ENCODE results near the gene FOXI3. TPM values are rescaled to one million over a fixed set of nuclear protein-coding genes. Genes with fewer than 3 reads are reported as not detected.

Gene FOXI3
- not detected for total RNA-seq

DNA sequence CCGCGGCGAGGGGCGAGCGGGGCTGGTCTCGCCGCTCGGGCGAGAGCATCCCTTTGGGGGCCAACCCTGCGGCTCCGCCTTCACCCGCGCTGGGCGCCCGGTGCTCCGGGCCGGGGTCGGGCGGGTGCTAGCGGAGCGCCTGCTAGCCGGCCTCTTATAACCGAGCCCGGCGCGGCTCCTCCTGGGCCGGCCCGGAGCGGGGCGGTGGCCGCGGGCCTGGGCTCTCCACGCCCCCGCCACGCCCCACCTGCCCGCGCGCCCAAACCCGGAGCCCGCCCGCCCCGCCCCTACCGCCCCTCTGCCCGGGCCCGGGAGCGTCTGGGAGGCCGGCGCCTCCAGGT, at the start of gene FOXI3:
TSS of gene FOXI3 (minus strand) at position 129 of the 341 bp plus-strand sequence. CDS start 158 bp downstream, outside the sequence.
- Mint-ChIP-seq H3K4me1 (ENCODE audit: low read depth) (peaks cover 13% of the 10 kb centered on the region), H3K9me3 (no peaks in the 10 kb centered on the region), H3K27me3 (ENCODE audit: low read depth) (peaks cover 50% of the 10 kb centered on the region), H3K4me3 (peak within 1 kb of the TSS; percentile 81 to 83), H3K27ac (no peak within 1 kb of the TSS), H3K36me3 (ENCODE audit: insufficient read depth in 2 of 2) (no peaks in the 10 kb centered on the region)
- DNase-seq, result peak; percentile 12 to 25
- peak; percentile 64 to 69 for ATAC-seq (replicated peaks in 1 of 2)

DNA sequence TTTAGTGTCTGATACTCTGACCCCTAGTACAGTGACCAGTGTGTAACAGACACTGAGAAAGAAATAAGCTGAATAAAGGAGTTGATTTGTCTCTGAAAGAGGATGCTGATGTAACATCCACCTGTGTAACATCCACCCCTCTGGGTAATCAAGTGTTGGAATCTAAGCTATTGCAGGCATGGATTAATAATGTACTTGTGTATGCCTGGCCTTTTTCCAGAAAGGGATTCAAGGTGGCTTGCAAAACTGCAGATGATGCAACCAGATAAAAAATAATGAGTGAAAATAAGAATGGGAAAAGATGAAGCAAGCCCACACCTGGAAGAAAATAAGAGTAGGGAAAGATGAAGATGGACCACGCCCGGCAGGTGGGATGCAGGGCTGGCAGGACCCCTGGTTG, 48.2 kb upstream of the FOXI3 start:
- ATAC-seq (replicated peaks in 1 of 2) (no peak), DNase-seq (no peak)
- H3K9me3 Mint-ChIP-seq, result peaks cover 0 to 4% of the 10 kb centered on the region in 2 donors
- H3K27me3 Mint-ChIP-seq (ENCODE audit: low read depth), result peaks cover 13% of the 10 kb centered on the region
- H3K4me3 Mint-ChIP-seq, result no peak overlapping the region
- no peaks in the 10 kb centered on the region for H3K4me1 Mint-ChIP-seq (ENCODE audit: low read depth)
- H3K27ac Mint-ChIP-seq, result no peak overlapping the region
- no peaks in the 10 kb centered on the region for H3K36me3 Mint-ChIP-seq (ENCODE audit: insufficient read depth in 2 of 2)

DNA sequence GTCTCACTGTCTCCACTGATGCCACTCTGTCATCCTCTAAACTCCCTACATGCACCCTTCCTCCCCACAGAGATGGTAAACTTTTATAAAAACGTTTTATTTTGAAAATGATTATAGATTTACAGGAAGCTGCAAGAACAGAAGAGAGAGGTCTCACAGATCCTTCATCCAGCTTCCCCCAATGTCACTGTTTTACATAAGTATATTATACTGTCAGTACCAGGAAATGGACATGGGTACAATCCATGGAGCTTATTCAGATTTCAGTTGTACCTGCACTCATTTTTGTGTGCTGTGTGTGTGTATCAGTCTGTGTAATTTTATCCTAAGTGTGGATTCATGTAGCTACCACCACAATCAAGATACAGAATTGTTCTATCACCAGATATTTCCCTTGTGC, 46.7 kb upstream of the FOXI3 start:
- no peak overlapping the region for H3K27ac Mint-ChIP-seq
- H3K9me3 Mint-ChIP-seq, result peaks cover 0 to 4% of the 10 kb centered on the region in 2 donors
- H3K27me3 Mint-ChIP-seq (ENCODE audit: low read depth), result peaks cover 13% of the 10 kb centered on the region
- DNase-seq, result no peak
- ATAC-seq (replicated peaks in 1 of 2), result no peak
- no peaks in the 10 kb centered on the region for H3K4me1 Mint-ChIP-seq (ENCODE audit: low read depth)
- H3K36me3 Mint-ChIP-seq (ENCODE audit: insufficient read depth in 2 of 2), result no peaks in the 10 kb centered on the region
- H3K4me3 Mint-ChIP-seq, result no peak overlapping the region

DNA sequence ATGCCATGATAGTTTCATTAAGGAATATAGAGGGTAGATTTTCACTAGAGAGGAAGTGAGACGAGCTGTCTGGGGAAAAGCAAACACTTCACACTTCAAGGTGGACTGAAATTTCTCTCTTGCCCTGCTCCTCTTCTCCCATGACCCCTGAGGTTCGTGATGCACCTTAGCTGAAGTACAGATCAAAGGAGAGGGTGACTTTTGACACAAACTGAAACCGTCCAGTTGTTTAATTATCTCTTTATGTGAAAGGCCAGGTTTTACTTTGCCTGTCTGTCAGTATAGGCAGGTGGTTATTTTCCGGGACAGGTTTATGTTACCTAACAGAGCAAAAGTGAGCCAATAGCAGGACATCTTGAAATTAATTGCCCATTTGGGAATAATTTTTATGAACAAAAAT, 41.0 kb upstream of the FOXI3 start:
- no peaks in the 10 kb centered on the region for H3K4me1 Mint-ChIP-seq (ENCODE audit: low read depth)
- H3K36me3 Mint-ChIP-seq (ENCODE audit: insufficient read depth in 2 of 2), result no peaks in the 10 kb centered on the region
- no peak overlapping the region for H3K4me3 Mint-ChIP-seq
- DNase-seq (no peak), ATAC-seq (replicated peaks in 1 of 2) (no peak)
- H3K27me3 Mint-ChIP-seq (ENCODE audit: low read depth), result peaks cover 34% of the 10 kb centered on the region
- no peak overlapping the region for H3K27ac Mint-ChIP-seq
- H3K9me3 Mint-ChIP-seq, result no peaks in the 10 kb centered on the region

DNA sequence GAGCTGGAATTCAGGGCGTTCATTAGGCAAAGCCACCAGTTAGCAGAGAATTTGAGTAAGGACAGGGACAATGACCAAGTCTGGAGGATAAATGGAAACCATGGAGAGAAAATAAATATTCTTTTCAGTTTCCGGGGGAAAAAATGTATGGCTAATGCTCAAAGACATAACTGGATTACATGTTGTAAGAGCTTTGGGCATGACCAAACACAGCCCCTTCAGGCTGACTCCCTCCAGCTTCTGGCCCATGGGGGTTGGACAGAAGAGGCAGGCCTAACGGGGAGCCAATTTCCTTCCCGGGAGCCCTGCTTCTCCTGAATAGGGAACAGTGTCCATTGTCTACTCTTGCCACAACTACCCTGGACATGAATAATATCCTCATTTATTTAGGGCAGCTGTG, 39.5 kb upstream of the FOXI3 start:
- DNase-seq (no peak), ATAC-seq (replicated peaks in 1 of 2) (no peak)
- Mint-ChIP-seq H3K27ac (no peak overlapping the region), H3K4me3 (no peak overlapping the region), H3K27me3 (ENCODE audit: low read depth) (peaks cover 35% of the 10 kb centered on the region), H3K4me1 (ENCODE audit: low read depth) (no peaks in the 10 kb centered on the region), H3K36me3 (ENCODE audit: insufficient read depth in 2 of 2) (no peaks in the 10 kb centered on the region), H3K9me3 (no peaks in the 10 kb centered on the region)

DNA sequence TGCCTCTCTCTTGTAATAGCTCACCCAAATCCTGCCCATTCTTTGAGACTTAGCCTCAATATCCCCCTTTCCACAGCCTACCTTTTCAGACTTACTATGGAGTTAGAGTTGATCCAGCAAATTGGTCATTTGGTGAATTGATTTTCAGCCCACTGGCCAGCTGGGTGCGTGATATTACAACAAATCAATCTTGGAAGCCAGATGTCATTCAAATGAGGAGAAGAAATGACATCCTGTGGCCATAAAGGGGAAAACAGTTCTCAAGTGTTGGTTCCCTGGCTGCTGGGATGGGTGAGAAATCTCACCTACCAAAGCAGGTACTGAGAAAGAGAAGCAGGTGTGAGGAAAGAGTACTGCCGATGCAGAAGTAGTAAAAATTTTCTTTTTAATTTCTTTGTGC, 36.7 kb upstream of the FOXI3 start:
- Mint-ChIP-seq H3K27me3 (ENCODE audit: low read depth) (peaks cover 22% of the 10 kb centered on the region), H3K4me1 (ENCODE audit: low read depth) (no peaks in the 10 kb centered on the region), H3K27ac (no peak overlapping the region), H3K36me3 (ENCODE audit: insufficient read depth in 2 of 2) (no peaks in the 10 kb centered on the region), H3K9me3 (no peaks in the 10 kb centered on the region), H3K4me3 (no peak overlapping the region)
- ATAC-seq (replicated peaks in 1 of 2) (no peak), DNase-seq (no peak)

DNA sequence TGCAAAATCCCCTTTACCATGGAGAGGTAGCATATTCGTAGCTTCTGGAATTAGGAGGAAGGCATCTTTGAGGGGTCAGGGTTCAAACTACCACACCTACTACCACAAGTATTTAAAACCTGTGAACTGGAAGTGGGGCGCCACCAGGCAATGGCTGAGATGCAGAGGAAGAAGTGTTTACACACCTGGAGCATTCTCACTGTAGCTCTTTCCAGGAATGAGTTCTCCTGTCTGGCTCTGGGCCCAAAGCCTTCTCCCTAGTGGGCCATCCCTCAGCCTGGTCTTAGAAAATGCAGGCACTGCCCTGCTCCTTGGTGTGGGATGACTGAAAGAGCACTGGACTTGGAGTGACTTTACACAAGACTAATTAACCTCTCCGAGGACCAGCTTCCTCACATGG, 30.7 kb upstream of the FOXI3 start:
- no peaks in the 10 kb centered on the region for H3K9me3 Mint-ChIP-seq
- H3K27me3 Mint-ChIP-seq (ENCODE audit: low read depth), result no peaks in the 10 kb centered on the region
- no peak overlapping the region for H3K27ac Mint-ChIP-seq
- ATAC-seq (replicated peaks in 1 of 2) (no peak), DNase-seq (no peak)
- no peaks in the 10 kb centered on the region for H3K36me3 Mint-ChIP-seq (ENCODE audit: insufficient read depth in 2 of 2)
- no peak overlapping the region for H3K4me3 Mint-ChIP-seq
- H3K4me1 Mint-ChIP-seq (ENCODE audit: low read depth), result no peaks in the 10 kb centered on the region

DNA sequence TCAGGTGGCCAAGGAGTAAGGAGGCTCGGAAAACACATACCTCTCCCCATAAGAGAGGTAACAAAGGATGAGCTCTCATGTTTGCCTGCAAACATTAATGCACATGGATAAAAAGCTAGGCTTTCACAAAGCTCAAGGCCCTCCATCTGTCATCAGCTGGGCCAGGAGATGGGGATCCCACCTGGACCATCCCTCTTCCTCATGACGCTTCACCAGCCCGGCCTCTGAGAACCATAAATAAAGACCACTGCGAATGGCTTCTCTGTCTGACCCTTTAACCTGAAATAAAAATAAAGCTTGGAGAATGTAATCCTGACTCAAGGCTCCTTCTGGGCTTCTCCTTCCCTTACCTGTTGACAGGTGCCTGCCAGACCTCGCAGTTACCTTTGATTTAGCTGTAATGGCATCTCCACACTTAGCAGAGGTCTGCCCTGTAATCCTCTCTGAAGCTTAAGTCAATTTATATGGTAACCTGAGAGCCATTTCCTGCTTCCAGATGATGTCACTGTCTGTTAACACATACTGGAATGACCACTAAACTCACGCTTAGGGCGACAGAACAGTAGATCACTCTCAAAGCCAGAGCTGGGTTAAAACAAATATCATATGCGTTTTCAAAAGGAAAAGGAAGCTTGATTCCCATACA, 29.3 kb upstream of the FOXI3 start:
- no peaks in the 10 kb centered on the region for H3K9me3 Mint-ChIP-seq
- H3K36me3 Mint-ChIP-seq (ENCODE audit: insufficient read depth in 2 of 2), result no peaks in the 10 kb centered on the region
- H3K27me3 Mint-ChIP-seq (ENCODE audit: low read depth), result no peaks in the 10 kb centered on the region
- H3K27ac Mint-ChIP-seq, result no peak overlapping the region
- ATAC-seq (replicated peaks in 1 of 2), result no peak
- no peak overlapping the region for H3K4me3 Mint-ChIP-seq
- no peak for DNase-seq
- no peaks in the 10 kb centered on the region for H3K4me1 Mint-ChIP-seq (ENCODE audit: low read depth)

DNA sequence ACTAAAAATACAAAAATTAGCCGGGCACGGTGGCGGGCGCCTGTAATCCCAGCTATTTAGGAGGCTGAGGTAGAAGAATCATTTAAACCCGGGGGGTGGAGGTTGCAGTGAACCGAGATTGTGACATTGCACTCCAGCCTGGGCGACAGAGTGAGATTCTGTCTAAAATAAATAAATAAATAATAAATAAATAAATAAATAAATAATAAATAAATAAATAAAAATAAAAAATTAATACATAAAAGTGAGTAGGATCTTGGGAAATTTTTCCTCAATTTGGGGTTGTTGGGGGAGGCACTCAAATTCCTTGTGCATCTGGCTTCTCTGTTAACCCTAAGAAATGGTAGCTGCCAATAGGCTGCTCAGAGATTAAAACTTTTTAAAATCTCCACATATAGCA, 20.3 kb upstream of the FOXI3 start:
- peaks cover 7% of the 10 kb centered on the region for H3K27me3 Mint-ChIP-seq (ENCODE audit: low read depth)
- H3K27ac Mint-ChIP-seq, result no peak overlapping the region
- no peak overlapping the region for H3K4me3 Mint-ChIP-seq
- no peak for DNase-seq
- ATAC-seq (replicated peaks in 1 of 2), result no peak
- H3K4me1 Mint-ChIP-seq (ENCODE audit: low read depth), result no peaks in the 10 kb centered on the region
- peaks cover 1 to 5% of the 10 kb centered on the region in 2 donors for H3K9me3 Mint-ChIP-seq
- H3K36me3 Mint-ChIP-seq (ENCODE audit: insufficient read depth in 2 of 2), result no peaks in the 10 kb centered on the region

DNA sequence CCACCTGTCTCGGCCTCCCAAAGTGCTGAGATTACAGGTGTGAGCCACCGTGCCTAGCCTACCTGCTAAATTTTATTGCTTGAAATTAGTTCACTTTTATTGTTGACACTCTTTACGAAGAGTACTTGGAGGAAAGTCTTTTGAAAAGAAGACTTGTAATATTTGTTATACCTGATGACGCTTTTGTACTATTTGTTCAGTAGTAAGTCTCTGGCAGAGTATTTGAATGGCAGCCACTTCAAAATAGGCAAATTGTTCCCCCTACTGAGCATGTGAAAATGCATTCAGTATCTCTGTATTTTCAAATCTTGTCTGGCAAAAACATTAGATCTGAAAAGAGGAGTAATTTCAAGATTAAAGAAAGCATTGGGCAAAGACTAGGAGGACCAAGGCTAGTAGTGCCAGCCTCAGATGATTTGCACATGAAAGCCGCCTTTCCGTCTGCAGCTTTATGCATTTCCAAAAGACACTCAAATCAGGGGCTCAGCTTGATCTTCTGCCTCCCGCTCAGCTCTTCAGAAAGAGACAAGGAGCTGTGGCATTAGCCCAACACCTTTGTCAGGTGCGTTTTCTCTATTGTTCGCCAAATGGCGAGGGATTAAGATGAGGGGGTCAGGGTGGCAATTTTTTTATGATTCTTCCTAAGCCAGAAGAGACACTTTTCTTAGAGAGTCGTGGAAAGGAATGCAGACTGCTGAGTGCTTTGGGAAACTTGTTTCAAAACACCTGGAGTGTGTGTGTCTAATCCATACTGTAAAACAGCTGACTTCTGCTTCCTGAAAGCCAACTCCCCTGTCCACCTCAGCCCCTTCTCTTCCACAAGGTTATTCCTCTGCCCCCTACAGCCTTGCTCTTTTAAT, 18.8 kb upstream of the FOXI3 start:
- peaks cover 1 to 5% of the 10 kb centered on the region in 2 donors for H3K9me3 Mint-ChIP-seq
- H3K27me3 Mint-ChIP-seq (ENCODE audit: low read depth), result peaks cover 7% of the 10 kb centered on the region
- H3K4me3 Mint-ChIP-seq, result no peak overlapping the region
- no peak for DNase-seq
- H3K4me1 Mint-ChIP-seq (ENCODE audit: low read depth), result no peaks in the 10 kb centered on the region
- no peak for ATAC-seq (replicated peaks in 1 of 2)
- H3K27ac Mint-ChIP-seq, result no peak overlapping the region
- H3K36me3 Mint-ChIP-seq (ENCODE audit: insufficient read depth in 2 of 2), result no peaks in the 10 kb centered on the region

DNA sequence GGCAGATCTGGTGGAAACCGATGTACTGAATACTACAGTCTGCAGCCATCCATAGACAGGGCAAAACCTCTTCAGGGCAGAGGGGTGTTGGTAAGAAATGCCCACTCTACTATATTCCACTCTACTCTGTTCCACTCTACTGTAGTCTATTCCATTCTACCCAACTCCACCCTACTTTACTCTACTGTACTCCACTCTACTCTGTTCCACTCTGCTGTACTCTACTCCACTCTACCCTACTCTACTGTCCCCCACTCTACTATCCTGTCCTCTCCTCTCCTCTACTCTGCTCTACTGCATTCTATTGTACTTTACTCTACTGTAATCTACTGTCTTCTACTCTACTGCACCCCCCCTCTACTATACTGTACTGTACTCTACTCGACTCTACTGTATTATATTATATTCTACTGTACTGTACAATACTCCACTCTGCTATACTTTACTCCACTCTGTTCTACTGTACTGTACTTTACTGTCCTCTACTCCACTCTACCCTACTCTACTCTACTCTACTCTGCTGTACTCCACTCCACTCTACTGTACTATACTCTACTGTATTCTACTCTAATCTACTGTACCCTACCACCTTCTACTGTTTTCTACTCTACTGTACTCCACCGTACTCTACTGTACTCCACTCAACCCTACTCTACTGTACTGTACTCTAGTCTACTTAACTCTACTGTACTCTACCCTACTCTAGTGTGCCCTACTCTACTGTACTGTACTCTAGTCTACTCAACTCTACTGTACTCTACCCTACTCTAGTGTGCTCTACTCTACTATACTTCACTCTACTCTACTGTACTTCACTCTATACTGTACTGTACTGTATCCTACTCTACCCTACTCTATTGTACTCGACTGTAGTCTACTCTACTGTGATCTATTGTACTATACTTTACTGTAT, 17.0 kb upstream of the FOXI3 start:
- no peaks in the 10 kb centered on the region for H3K4me1 Mint-ChIP-seq (ENCODE audit: low read depth)
- peaks cover 6% of the 10 kb centered on the region for H3K27me3 Mint-ChIP-seq (ENCODE audit: low read depth)
- H3K4me3 Mint-ChIP-seq, result no peak overlapping the region
- DNase-seq (no peak), ATAC-seq (replicated peaks in 1 of 2) (peak in 1 of 2 donors; percentile 19)
- H3K27ac Mint-ChIP-seq, result no peak overlapping the region
- H3K36me3 Mint-ChIP-seq (ENCODE audit: insufficient read depth in 2 of 2), result no peaks in the 10 kb centered on the region
- H3K9me3 Mint-ChIP-seq, result peaks cover 1 to 5% of the 10 kb centered on the region in 2 donors

DNA sequence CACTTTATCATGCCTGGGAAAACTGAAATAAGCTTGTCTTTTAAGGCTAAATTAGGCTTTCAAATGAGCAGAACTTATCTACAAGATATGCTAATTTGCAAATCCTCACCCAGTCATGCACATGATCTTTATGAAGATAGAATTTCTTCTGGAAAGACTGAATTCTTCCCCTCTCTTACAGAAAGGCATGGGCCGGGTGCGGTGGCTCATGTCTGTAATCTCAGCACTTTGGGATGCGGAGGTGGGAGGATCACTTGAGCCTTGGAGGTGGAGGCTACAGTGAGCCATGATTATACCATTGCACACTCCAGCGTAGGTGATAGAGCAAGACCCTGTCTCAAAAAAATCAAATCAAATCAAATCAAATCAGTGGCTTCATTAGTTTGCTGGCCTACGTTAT, 11.7 kb upstream of the FOXI3 start:
- Mint-ChIP-seq H3K36me3 (ENCODE audit: insufficient read depth in 2 of 2) (no peaks in the 10 kb centered on the region), H3K9me3 (peaks cover 0 to under 1% of the 10 kb centered on the region in 2 donors), H3K4me1 (ENCODE audit: low read depth) (no peaks in the 10 kb centered on the region), H3K27ac (no peak overlapping the region), H3K4me3 (no peak overlapping the region), H3K27me3 (ENCODE audit: low read depth) (peaks cover 21% of the 10 kb centered on the region)
- ATAC-seq (replicated peaks in 1 of 2) (no peak), DNase-seq (no peak)

DNA sequence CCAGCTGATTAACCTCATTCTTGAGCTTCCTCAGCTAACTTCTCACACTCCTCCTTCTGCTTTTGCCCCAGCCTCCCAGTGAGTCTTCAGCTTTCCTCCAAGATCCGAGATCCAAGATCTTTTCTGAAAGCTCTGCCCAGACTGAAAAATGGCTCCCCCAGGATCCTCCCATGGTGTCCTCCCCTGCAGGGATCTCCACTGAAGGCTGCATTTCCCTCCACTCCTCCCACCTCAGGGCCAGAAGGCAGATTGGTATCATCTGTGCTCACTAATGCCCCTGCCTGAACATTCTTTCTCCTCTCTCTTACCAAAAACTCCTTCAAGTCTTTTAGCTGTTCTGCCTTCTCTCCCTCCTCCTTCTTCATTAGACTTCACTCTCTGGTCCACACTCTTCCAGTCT, 6.1 kb upstream of the FOXI3 start:
- DNase-seq (no peak), ATAC-seq (replicated peaks in 1 of 2) (no peak)
- no peak overlapping the region for H3K4me3 Mint-ChIP-seq
- no peaks in the 10 kb centered on the region for H3K4me1 Mint-ChIP-seq (ENCODE audit: low read depth)
- H3K27me3 Mint-ChIP-seq (ENCODE audit: low read depth), result peaks cover 28% of the 10 kb centered on the region
- H3K9me3 Mint-ChIP-seq, result no peaks in the 10 kb centered on the region
- no peaks in the 10 kb centered on the region for H3K36me3 Mint-ChIP-seq (ENCODE audit: insufficient read depth in 2 of 2)
- no peak overlapping the region for H3K27ac Mint-ChIP-seq
